Smooth muscle cell (in vitro differentiated cells): ENCODE data around the gene CNTN5. TPM values are rescaled to one million over a fixed set of nuclear protein-coding genes. Genes with fewer than 3 reads are reported as not detected.

Source experiments
- DNase-seq: peaks from one replicate; lab custom pipeline; 2025; ENCODE audit not compliant: unreplicated experiment; lab: John Stamatoyannopoulos, UW
- H2AFZ ChIP-seq: fragments of 200-600 bp; sonication (generic); 2 replicates; pipeline ENCODE4 v1.6.0; 2016; ENCODE audit warnings: antibody characterized with exemption, low read depth, mild to moderate bottlenecking
- H3F3A ChIP-seq: fragments of 200-600 bp; sonication (generic); 2 replicates; pipeline ENCODE4 v1.6.0; 2017; ENCODE audit warnings: antibody characterized with exemption, low read depth
- H3K27ac ChIP-seq: fragments of 200-600 bp; sonication (generic); 2 replicates; pipeline ENCODE4 v1.5.1; 2016; ENCODE audit warnings: low read depth, mild to moderate bottlenecking
- H3K27me3 ChIP-seq: fragments of 200-600 bp; sonication (generic); 2 replicates; pipeline ENCODE4 v1.6.1; 2016; ENCODE audit warnings: low read depth, mild to moderate bottlenecking
- H3K36me3 ChIP-seq: fragments of 200-600 bp; sonication (generic); 2 replicates; pipeline ENCODE4 v1.5.1; 2016; ENCODE audit warnings: low read depth
- H3K4me1 ChIP-seq: fragments of 200-600 bp; sonication (generic); 2 replicates; pipeline ENCODE4 v1.5.1; 2016; ENCODE audit warnings: low read depth
- H3K4me2 ChIP-seq: fragments of 200-600 bp; sonication (generic); 2 replicates; pipeline ENCODE4 v1.6.0; 2016; ENCODE audit warnings: mild to moderate bottlenecking
- H3K4me3 ChIP-seq: fragments of 200-600 bp; sonication (generic); 2 replicates; pipeline ENCODE4 v1.5.1; 2016; ENCODE audit warnings: mild to moderate bottlenecking
- H3K79me2 ChIP-seq: fragments of 200-600 bp; sonication (generic); 2 replicates; pipeline ENCODE4 v1.6.0; 2016; ENCODE audit warnings: low read depth, mild to moderate bottlenecking
- H3K9ac ChIP-seq: fragments of 200-600 bp; sonication (generic); 2 replicates; pipeline ENCODE4 v1.6.0; 2016; ENCODE audit warnings: low read depth
- H3K9me3 ChIP-seq: fragments of 200-600 bp; sonication (generic); replicated peaks from 2 replicates; pipeline ENCODE4 v1.5.1; 2016; ENCODE audit warnings: low read depth
- H4K20me1 ChIP-seq: fragments of 200-600 bp; sonication (generic); 2 replicates; pipeline ENCODE4 v1.6.0; 2016; ENCODE audit warnings: low read depth
- WGBS: methylation state at CpG from one replicate; pipeline ENCODE4 v1.1.7; 2016; ENCODE audit warnings: low lambda C conversion rate; 5-methylcytosine and 5-hydroxymethylcytosine counted together
- polyA plus RNA-seq: library from polyadenylated mRNA; unstranded; fragments of >200 nt; fragmentation: Nextera tagmentation; extraction: Ambion mirVana; gene quantifications from 2 replicates; pipeline ENCODE4 v1.2.1, GENCODE V29; 2016
- total RNA-seq: library from RNA; depleted of rRNA; stranded (reverse); fragments of >200 nt; gene quantifications from 2 replicates; pipeline ENCODE4 v1.2.3, GENCODE V29; 2014
- TF ChIP-seq, protein P1 (sequence below): fragments of 200-600 bp; sonication (generic); IDR thresholded peaks from 2 replicates; pipeline ENCODE4 v1.5.1; 2017; ENCODE audit warnings: borderline replicate concordance, mild to moderate bottlenecking, antibody characterized with exemption; ENCODE audit not compliant: insufficient read depth, poor library complexity, severe bottlenecking

The CNTN5 gene
- total and polyA plus RNA-seq, 2 experiments from 2014 or later, result 0.97 to 3.1 TPM

DNA sequence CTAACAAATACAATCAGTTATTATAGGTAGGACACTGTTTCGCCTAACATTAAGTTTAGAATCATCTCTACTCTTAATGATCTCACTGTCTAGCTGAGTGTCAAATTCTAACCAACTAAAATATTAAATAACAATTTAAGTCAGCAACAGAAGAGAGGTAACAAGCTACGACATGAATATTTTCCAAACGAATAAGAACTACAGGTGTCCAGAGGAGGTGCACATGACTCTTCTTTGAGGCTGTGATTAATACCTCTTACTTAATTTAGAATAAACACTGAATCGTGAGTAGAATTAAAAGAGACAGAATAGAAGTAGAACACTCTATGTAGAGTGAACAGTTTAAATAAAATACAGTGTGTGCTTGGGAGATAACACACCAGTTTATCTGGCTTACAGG is 1047.4 kb downstream of the CNTN5 start:
- Histone ChIP-seq H3K4me3 (no peak overlapping the region), H3F3A (no peaks in the 10 kb centered on the region), H3K4me1 (no peaks in the 10 kb centered on the region), H4K20me1 (no peaks in the 10 kb centered on the region), H3K9me3 (no peaks in the 10 kb centered on the region), H3K27ac (no peak overlapping the region), H2AFZ (no peak overlapping the region), H3K79me2 (no peaks in the 10 kb centered on the region), H3K27me3 (no peaks in the 10 kb centered on the region), H3K4me2 (peak overlapping the region; percentile 12), H3K9ac (no peak overlapping the region), H3K36me3 (no peaks in the 10 kb centered on the region)
- DNase-seq, result no peak
- 79% methylated on average over 4 of the region's 4 CpGs for WGBS
- TF ChIP-seq, protein P1, sequence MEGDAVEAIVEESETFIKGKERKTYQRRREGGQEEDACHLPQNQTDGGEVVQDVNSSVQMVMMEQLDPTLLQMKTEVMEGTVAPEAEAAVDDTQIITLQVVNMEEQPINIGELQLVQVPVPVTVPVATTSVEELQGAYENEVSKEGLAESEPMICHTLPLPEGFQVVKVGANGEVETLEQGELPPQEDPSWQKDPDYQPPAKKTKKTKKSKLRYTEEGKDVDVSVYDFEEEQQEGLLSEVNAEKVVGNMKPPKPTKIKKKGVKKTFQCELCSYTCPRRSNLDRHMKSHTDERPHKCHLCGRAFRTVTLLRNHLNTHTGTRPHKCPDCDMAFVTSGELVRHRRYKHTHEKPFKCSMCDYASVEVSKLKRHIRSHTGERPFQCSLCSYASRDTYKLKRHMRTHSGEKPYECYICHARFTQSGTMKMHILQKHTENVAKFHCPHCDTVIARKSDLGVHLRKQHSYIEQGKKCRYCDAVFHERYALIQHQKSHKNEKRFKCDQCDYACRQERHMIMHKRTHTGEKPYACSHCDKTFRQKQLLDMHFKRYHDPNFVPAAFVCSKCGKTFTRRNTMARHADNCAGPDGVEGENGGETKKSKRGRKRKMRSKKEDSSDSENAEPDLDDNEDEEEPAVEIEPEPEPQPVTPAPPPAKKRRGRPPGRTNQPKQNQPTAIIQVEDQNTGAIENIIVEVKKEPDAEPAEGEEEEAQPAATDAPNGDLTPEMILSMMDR, result no peak

GRCh38 chr11:100072131-100072530 is 1051.4 kb downstream of the CNTN5 start:
- TF ChIP-seq, protein P1, result no peak
- no peaks in the 10 kb centered on the region for H3K36me3 ChIP-seq
- no peaks in the 10 kb centered on the region for H3K4me1 ChIP-seq
- H3K9ac ChIP-seq, result no peak overlapping the region
- H3K79me2 ChIP-seq, result no peaks in the 10 kb centered on the region
- H4K20me1 ChIP-seq, result no peaks in the 10 kb centered on the region
- DNase-seq, result no peak
- H3K9me3 ChIP-seq, result no peaks in the 10 kb centered on the region
- peak overlapping the region; percentile 27 for H2AFZ ChIP-seq
- no peak overlapping the region for H3K4me2 ChIP-seq
- H3K4me3 ChIP-seq, result no peak overlapping the region
- H3F3A ChIP-seq, result no peaks in the 10 kb centered on the region
- H3K27me3 ChIP-seq, result no peaks in the 10 kb centered on the region
- no peak overlapping the region for H3K27ac ChIP-seq

DNA sequence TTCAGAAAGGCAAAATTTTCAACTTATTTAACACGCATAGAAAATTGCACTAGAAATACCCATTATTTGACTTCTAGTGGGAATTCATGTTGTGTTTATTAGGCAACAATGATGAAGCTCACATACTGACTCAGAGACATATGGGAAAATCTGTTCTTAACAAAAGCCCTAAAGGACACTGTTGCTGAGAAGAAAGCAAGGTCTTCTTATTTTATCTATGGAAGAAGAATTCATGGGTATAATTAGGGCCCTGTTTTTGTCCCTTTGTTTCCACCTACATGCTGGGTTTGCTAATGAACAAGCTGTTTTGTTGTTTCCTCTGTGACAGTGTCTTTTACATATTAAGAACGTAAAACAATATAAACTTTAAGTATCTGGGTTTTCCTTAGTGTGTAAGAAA is 1059.6 kb downstream of the CNTN5 start:
- no peak overlapping the region for H3K4me2 ChIP-seq
- H3F3A ChIP-seq, result no peaks in the 10 kb centered on the region
- H3K4me3 ChIP-seq, result no peak overlapping the region
- no peak for DNase-seq
- no peaks in the 10 kb centered on the region for H3K9me3 ChIP-seq
- TF ChIP-seq, protein P1, result no peak
- no peaks in the 10 kb centered on the region for H4K20me1 ChIP-seq
- peak overlapping the region; percentile 10 for H2AFZ ChIP-seq
- H3K9ac ChIP-seq, result no peak overlapping the region
- H3K27ac ChIP-seq, result no peak overlapping the region
- 74% methylated on average over 2 of the region's 2 CpGs for WGBS
- H3K79me2 ChIP-seq, result no peaks in the 10 kb centered on the region
- no peaks in the 10 kb centered on the region for H3K27me3 ChIP-seq
- peaks cover 6% of the 10 kb centered on the region for H3K4me1 ChIP-seq
- H3K36me3 ChIP-seq, result no peaks in the 10 kb centered on the region

DNA sequence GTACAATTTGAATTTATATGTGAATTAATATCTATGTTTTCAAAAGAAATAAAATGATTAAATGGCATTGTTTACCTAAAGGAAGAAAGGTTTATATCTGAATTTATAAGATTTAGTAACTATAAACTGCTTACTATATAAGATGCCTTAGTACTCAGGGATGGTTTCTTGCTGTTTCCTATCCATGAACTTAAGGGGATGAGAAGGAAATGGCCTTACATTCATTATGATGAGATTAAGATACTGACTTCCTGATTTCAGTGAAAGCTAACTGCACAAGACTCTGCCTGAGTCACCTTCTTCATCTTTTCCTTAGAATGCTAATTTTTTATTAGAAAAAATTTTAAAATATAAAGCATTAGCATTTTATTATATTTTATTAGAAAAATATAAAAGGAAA is 1060.1 kb downstream of the CNTN5 start:
- Histone ChIP-seq H4K20me1 (no peaks in the 10 kb centered on the region), H3F3A (no peaks in the 10 kb centered on the region), H3K4me1 (peaks cover 6% of the 10 kb centered on the region), H2AFZ (no peak overlapping the region), H3K27me3 (no peaks in the 10 kb centered on the region), H3K4me2 (no peak overlapping the region), H3K9ac (no peak overlapping the region), H3K4me3 (no peak overlapping the region), H3K27ac (no peak overlapping the region), H3K9me3 (no peaks in the 10 kb centered on the region), H3K79me2 (no peaks in the 10 kb centered on the region), H3K36me3 (no peaks in the 10 kb centered on the region)
- TF ChIP-seq, protein P1, result no peak
- no peak for DNase-seq
